NCI-H2196 (cell line): Measurements from ENCODE around the gene SIGLEC7.

Experiments
- DNase-seq: peaks from one replicate; lab custom pipeline; 2025; ENCODE audit not compliant: unreplicated experiment; lab: John Stamatoyannopoulos, UW

The SIGLEC7 gene

DNA sequence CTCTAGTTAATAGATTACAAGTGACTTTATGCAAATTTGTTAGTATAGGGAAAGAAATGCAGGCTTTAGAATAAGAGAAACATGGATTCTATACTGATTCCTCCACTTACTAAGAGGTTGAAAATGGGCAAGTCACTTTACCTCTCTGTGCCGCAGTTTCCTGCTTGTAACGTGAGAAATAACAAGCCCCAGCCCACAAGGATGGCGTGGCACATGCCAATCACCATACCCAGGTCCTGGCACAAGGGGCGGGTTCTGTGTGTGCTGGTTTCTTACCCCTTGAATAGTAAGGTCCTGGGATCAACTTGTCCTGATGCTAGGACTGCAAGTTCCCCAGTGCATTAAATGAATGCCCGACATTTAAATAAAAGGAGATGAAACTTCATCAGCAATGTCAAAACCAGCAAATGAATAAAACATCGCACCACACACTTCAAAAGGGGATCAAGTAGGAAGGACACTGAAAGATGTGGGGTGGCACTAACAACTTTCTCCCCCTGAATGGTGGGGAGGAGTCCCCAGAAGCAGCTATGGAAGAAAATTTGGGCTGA is 25.3 kb upstream of the SIGLEC7 start:
- no peak for DNase-seq

DNA sequence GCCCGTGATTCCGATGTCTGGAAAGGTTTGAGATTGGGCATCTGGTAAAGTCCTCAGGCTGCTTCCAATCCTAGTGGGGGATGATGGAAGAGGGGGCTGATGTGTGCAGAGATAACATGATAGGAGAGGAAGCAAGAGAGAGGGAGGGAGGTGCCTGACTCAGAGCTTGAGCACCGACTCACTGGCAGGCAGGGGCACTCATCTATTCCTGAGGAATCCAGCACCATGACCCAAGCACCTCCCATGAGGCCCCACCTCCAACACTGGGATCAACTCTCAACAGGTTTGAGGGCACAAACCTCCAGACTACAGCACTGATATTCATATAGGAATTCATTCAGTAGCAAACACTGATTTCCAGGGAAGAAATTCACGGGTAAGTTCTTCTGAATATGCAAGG is 23.0 kb upstream of the SIGLEC7 start:
- no peak for DNase-seq

DNA sequence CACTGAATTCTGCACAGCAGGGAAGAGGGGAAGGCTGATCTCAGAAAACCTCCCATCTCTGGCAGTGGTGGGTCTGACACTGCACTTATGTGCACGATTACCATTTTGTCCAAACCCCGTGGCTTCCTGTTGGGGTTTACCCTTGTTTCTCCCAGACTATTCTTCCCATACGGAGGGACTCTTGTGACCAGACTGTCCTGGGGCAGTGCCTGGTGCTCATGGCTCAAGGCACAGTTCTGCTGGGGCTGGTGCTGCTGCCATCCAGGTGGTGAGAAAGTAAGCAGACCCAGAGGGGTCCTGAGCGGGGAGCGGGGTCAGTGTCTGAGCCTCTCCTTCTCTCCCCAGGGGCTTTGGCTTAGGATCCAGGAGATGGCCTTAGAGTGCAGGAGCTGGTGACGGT is 22.5 kb upstream of the SIGLEC7 start:
- DNase-seq, result no peak

DNA sequence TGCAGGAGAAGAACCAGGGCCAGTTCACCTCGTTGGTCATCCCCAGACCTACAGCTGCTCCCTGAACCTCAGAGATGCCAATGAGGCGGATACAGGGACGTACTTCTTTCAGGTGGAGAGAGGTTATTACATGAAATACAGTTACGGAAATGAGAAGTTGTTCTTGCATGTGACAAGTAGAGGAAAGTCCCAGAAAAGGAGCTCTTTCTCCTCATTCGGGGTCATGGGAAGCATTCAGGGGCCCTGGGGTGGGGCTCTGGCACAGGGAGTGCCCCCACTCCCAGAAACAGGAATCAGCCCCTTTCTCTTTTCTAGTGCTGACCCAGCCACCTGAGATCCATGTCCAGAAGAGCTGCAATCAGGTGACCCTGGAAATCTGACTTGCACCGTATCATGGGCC is 21.9 kb upstream of the SIGLEC7 start:
- DNase-seq, result no peak

DNA sequence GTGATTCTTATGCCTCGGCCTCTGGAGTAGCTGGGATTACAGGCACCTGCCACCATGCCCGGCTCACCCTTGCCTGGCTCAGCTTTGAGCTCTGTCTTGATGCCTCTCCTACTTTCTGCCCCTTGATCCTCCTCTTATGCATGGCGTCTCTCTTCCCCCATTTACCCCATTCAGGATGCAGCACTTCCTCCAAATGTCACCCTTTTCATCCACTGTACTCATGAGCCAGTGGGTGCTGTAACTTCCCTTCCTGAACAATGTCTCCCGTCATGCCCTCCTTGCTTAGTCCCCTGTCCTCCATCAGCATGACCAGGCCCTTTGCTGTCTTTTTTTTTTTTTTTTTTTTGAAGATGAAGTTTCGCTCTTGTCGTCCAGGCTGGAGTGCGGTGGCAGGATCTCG is 20.8 kb upstream of the SIGLEC7 start:
- no peak for DNase-seq

DNA sequence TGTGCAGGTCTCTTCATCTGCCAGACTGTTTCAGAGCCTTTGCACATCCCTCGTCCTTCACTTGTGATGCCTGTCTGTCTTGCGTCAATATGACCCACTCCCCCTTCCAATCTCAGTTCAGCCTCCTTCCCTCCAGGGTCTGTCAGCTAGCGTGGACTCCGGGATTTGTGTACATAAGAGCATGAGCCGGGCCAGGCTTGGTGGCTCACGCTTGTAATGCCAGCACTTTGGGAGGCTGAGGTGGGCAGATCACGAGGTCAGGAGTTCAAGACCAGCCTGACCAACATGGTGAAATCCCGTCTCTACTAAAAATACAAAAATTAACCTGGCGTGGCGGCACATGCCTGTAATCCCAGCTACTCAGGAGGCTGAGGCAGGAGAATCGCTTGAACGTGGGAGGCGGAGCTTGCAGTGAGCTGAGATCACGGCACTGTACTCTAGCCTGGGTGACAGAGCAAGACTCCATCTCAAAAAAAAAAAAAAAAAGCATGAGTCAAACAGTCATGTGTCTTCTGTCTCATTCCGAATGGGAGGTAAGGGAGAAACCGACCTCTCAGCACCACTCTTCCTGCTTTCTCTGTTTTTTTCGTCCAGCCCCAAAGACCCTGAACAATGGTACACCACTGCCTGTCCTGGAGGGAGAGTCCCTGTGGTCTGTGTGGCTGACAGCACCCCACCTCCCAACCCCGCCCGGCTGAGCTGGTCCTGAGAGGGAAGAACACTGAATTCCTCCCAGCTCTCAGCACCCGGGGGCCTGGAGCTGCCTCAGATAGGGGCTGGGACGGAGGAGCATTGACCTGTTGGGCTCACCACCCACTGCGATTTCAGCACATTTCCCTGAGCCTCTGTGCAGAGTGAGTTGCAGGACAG is 19.8 kb upstream of the SIGLEC7 start:
- no peak for DNase-seq

DNA sequence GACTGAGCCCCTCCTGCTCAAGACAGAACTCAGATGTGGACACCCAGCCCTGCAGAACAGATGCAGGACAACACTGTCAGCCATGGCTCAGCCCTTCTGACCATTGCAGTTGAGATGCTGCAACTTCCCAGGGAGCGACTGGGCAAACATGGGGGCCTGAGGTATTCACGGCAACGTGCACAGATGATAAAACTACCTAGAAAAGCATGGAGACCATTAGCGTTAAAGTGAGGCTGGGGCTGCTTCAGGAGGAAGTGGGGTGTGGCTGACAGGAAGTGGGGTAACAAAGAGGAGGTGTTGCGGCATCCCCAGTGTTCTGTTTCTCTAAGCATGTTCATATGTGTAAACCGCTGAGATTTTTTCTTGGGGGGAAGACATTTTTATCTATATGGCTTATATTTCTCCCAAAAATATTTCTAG is 18.7 kb upstream of the SIGLEC7 start:
- no peak for DNase-seq

DNA sequence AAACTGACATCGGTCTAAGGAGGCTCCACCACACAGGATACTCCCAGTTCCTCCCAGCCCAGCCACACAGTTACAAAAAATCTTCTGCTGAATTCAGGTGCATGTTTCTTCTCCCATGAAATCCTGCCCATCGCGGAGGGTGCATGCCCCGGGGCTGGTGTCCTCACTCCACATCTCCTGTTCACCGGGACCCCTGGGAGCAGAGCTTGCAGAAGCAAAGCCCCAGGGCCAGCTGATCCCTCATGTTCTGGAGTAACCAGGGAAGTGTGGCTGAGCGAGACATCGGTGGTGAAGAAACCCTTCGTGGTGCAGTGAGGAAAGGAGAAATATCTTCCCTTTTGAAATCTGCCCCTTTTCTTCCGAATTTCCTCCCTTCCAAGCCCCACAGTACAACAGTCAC is 18.3 kb upstream of the SIGLEC7 start:
- DNase-seq, result no peak

DNA sequence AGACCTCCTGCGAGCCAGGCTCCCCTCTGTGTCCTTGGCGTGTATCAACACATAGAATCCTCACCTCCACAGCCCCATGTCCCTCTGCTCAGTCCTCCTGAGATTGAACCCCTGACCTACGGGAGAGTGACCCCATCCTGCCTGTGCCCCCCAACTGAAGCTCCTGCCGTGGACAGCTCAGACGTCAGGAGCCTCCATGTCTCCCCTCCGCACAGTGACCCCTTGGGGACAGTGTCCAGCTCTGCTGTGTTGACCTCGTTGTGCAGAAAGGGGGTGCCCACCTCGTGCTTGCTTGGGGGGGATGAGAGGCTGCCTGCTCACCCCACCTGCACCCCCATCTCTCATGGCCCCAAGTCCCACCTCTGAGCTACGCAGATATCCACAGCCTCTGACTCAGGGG is 17.9 kb upstream of the SIGLEC7 start:
- DNase-seq, result no peak

DNA sequence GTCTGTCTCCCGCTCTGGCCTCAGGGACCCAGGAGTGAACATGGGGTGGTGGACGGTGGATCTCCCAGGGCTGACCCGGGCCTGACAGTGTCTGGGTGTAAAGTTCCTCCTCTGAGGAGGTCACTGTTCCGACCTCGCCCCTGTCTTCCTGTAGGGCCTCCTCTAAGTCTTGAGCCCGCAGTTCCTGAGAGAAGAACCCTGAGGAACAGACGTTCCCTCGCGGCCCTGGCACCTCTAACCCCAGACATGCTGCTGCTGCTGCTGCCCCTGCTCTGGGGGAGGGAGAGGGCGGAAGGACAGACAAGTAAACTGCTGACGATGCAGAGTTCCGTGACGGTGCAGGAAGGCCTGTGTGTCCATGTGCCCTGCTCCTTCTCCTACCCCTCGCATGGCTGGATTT is 17.4 kb upstream of the SIGLEC7 start, which contains the start of gene SIGLEC9:
TSS of gene SIGLEC9 (plus strand) at position 178 of the 400 bp plus-strand sequence. CDS start at position 247, 69 bp downstream.
- DNase-seq, result no peak

DNA sequence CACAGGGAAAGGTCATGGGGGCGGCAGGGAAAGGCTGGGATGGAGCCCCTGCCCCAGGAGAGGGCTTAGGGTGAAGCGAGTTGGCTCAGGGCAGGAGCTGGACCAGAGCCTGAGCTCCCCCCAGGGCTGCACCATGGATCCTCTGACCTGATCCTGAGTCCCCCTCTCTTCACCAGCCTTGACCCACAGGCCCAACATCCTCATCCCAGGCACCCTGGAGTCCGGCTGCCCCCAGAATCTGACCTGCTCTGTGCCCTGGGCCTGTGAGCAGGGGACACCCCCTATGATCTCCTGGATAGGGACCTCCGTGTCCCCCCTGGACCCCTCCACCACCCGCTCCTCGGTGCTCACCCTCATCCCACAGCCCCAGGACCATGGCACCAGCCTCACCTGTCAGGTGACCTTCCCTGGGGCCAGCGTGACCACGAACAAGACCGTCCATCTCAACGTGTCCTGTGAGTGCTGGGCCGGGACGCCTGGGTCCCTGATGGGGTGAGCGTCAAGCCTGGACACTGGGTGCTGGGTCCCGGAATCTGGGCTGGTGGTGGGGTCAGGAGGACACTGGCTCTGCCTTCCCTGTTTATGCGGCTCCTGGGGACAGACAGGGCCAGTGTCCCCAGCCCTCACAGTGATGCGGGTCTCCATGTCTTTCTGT is 16.6 kb upstream of the SIGLEC7 start:
- DNase-seq, result no peak

DNA sequence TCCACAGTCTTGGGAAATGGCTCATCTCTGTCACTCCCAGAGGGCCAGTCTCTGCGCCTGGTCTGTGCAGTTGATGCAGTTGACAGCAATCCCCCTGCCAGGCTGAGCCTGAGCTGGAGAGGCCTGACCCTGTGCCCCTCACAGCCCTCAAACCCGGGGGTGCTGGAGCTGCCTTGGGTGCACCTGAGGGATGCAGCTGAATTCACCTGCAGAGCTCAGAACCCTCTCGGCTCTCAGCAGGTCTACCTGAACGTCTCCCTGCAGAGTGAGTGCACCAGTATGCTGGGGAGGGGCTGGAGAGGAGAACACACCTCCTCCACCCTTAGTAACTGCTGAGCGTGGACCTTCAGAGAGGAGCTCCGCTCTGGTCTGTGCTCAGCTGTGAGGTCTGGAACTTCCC is 15.1 kb upstream of the SIGLEC7 start:
- DNase-seq, result no peak

DNA sequence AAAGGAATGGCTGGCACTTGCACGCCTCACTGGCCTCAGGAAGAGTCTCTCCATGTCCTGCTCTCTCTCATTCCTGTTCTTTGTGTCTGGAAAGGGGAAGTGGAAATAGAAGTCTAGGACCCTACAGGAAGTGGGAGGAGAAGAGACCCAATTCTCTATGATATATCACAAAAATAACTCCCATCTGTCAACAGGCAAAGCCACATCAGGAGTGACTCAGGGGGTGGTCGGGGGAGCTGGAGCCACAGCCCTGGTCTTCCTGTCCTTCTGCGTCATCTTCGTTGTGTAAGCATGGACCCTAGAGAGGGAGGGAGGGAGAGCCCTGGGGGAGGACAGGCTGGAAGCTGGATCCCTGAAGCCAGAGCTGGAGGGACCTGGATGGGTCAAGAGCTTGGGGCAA is 14.3 kb upstream of the SIGLEC7 start:
- DNase-seq, result no peak

DNA sequence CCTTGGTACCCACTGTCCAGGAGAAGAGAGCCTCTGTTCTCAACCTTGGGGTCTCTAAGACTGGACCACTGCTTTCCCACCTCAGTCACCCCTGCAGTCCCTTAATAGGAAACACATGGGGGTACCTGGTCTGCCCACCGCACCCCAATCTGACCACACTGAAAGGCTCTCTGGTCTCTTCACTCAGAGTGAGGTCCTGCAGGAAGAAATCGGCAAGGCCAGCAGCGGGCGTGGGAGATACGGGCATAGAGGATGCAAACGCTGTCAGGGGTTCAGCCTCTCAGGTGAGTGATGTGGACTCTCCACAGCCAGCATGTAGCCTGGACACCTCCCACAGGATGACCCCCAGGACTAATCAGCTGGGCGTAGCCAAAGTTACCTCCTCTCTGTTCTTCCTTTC is 13.9 kb upstream of the SIGLEC7 start:
- DNase-seq, result no peak

DNA sequence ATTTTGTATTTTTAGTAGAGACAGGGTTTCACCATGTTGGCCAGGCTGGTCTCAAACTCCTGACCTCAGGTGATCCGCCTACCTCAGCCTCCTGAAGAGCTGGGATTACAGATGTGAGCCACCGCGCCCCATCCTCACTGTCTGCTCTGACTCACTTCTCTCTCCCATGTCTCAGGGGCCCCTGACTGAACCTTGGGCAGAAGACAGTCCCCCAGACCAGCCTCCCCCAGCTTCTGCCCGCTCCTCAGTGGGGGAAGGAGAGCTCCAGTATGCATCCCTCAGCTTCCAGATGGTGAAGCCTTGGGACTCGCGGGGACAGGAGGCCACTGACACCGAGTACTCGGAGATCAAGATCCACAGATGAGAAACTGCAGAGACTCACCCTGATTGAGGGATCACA is 12.4 kb upstream of the SIGLEC7 start:
- no peak for DNase-seq

DNA sequence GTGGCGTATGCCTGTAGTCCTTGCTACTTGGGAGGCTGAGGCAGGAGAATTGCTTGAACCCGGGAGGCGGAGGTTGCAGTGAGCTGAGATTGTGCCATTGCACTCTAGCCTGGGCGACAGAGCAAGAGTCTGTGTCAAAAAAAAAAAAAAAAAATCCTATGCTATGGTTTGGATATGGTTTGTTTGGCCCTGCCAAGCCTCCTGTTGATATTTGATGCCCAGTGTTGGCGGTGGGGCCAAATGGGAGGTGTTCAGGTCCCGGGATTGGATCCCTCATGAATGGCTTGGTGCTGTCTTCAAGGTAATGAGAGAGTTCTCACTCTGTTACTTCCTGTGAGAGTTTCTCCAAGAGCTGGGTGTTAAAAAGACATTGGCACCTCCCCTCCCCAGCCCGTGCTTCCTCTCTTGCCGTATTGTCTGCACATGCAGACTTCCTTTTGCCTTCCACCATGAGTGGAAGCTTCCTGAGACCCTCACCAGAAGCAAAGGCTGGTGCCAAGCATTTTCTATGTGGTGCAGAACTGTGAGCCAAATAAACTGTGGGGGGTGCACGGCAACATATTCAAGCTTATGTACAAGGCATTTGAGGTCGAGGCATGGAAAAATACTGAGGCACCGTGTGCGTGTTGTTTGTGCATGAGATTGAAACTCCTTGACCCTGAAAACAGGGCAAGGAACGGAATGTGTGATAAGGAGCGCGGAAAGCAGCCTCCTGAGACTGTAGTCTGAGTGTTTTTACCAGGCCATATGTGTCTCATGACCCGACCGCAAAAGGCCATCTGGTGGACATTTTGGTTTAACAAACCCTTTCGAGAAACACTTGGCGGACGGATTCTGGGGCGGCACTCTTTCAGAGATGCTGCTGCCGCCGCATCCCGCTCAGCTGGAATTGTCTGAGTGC is 10.1 kb upstream of the SIGLEC7 start:
- DNase-seq, result no peak

DNA sequence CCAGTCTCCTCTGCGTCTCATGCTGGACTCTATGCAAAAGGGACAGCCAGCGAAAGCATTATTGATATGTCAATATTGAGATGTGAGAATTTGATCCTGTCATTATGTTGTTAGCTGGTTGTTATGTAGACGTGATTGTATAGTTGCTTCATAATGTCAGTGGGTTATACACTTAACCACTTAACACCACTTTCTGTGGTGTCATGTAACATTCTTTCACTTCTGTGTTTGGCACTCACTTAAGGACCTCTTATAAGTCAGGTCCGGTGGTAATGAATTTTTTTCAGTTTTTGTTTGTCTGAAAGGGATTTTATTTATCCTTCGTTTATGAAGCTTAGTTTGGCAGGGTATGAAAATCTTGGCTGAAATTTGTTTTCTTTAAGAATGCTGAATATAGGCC is 7.1 kb upstream of the SIGLEC7 start:
- no peak for DNase-seq

DNA sequence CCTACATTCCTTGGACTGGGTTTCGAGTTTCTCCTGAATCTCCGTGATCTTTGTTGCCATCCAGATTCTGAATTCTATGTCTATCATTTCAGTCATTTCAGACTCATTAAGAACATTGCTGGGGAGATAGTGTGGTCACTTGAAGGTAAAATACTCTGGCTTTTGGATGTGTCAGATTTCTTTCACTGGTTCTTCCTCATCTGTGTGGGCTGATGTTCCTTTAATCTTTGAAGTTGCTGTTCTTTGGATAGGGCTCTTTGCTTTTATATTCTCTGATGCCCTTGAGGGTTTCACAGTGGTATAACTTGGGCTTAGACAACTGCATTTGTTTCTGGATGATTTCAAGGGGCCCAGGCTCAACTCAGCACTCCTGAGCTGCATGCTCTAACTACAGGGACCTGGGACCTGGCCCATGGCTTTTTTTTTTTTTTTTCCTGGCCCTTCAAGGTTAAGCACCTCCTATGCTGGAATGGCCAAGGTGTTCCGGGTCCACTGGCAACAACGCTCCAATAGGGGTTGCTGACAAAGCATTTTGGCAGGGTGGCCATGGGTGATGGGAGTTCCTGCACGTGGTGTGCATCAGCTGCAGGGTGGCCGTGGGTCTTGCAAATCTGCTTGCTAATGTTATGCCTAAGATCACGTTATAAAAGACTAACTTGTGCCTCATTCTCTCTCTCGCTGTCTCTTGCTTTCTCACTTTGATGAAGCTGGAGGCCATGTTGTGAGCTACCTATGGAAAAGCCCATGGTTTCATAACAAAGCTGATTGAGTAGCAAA is 5.9 kb upstream of the SIGLEC7 start:
- no peak for DNase-seq

DNA sequence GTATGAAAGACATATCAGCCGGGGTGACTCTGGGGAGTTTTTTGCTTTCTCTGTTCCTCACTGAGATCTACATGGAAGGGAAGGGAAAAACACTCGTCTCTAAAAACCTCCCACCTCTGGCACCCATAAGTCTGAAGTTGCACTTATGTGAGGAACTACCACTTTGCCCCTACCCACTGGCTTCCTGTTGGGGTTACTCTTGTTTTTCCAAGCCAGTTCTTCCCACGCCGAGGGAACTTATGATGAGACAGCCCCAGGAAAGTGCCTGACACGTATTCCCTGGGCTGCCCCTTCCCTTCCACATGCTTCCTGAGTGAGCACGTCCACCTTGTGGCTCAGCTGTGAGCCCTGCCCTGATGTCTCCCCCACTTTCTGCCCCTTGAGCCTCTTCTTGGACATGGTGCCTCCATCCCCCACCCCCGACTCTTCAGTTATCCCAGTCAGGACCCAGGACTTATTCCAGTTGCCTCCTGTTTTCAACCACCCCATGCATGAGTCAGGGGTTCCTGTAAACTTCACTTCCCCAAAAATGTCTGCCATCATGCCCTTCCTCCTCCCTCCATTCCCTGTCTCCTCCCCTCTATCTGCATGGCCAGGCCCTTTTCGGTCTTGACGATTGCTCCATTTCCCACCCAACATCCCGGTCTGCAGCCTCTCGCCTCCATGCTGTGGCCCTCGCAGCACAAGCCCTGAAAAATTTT is 5.1 kb upstream of the SIGLEC7 start:
- DNase-seq, result no peak
